KMS-11 (cell line): ENCODE results near the gene SPC25.

Source experiments
- H2AFZ ChIP-seq: fragments of 200-600 bp; sonication (generic); 2 replicates; pipeline ENCODE4 v1.6.1; 2016; ENCODE audit warnings: antibody characterized with exemption, mixed run types, low read depth
- H3K27ac ChIP-seq: fragments of 200-600 bp; sonication (generic); 2 replicates; pipeline ENCODE4 v1.6.1; 2016; ENCODE audit warnings: mild to moderate bottlenecking, mixed run types
- H3K27me3 ChIP-seq: fragments of 200-600 bp; sonication (generic); 2 replicates; pipeline ENCODE4 v1.6.1; 2017; ENCODE audit warnings: mild to moderate bottlenecking, low read depth, mixed run types, moderate library complexity; ENCODE audit not compliant: insufficient read depth
- H3K36me3 ChIP-seq: fragments of 200-600 bp; sonication (generic); 2 replicates; pipeline ENCODE4 v1.6.1; 2017; ENCODE audit warnings: mild to moderate bottlenecking, mixed run types; ENCODE audit not compliant: insufficient read depth
- H3K4me1 ChIP-seq: fragments of 200-600 bp; sonication (generic); 2 replicates; pipeline ENCODE4 v1.6.1; 2016; ENCODE audit warnings: mild to moderate bottlenecking, low read depth, mixed run types; ENCODE audit not compliant: poor library complexity, severe bottlenecking
- H3K4me2 ChIP-seq: fragments of 200-600 bp; sonication (generic); 2 replicates; pipeline ENCODE4 v1.7.0; 2016; ENCODE audit warnings: mild to moderate bottlenecking, mixed run types
- H3K4me3 ChIP-seq: fragments of 200-600 bp; sonication (generic); IDR thresholded peaks from 2 replicates; pipeline ENCODE4 v1.6.1; 2017; ENCODE audit warnings: low read depth, low read length, mixed read lengths; ENCODE audit not compliant: insufficient read depth
- H3K79me2 ChIP-seq: fragments of 200-600 bp; sonication (generic); 2 replicates; pipeline ENCODE4 v1.6.1; 2016; ENCODE audit warnings: low read depth, mixed run types; ENCODE audit not compliant: insufficient read depth
- H3K9ac ChIP-seq: fragments of 200-600 bp; sonication (generic); 2 replicates; pipeline ENCODE4 v1.6.1; 2016; ENCODE audit warnings: mild to moderate bottlenecking, mixed run types
- H4K20me1 ChIP-seq: fragments of 200-600 bp; sonication (generic); 2 replicates; pipeline ENCODE4 v1.6.1; 2016; ENCODE audit warnings: mild to moderate bottlenecking, mixed run types; ENCODE audit not compliant: insufficient read depth
- CTCF ChIP-seq: fragments of 200-600 bp; sonication (generic); conservative IDR thresholded peaks from 2 replicates; pipeline ENCODE4 v1.6.1; 2017; ENCODE audit warnings: low read depth, mild to moderate bottlenecking, antibody characterized with exemption, low read length, moderate library complexity, mixed read lengths

SPC25 gene

GRCh38 chr2:168848225-168848624 lies 42.0 kb downstream of the SPC25 start:
- no peak for TF ChIP-seq CTCF
- Histone ChIP-seq H3K36me3 (no peaks in the 10 kb centered on the region), H3K27me3 (no peaks in the 10 kb centered on the region)

DNA sequence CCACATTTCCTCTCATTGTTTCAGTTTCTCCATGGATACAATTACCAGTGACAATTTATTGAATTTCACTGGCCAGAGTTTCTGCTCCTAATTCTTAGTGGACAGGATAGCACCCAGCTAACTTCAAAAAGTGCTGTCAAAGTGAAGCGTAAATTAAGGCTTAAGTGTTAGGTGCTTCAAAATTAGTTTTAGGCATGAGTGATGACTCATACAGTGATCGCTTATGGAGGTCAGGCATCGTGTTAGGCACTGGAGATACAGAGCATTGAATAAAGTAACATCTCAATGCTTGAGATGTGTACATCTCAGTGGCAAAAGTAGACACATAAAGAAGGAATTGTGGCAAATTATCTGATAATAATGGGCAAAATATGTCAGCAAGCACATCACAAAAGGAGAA lies 47.0 kb downstream of the SPC25 start:
- no peaks in the 10 kb centered on the region for H4K20me1 ChIP-seq
- H3K27ac ChIP-seq: no peak overlapping the region
- no peaks in the 10 kb centered on the region for H3K4me1 ChIP-seq
- no peaks in the 10 kb centered on the region for H3K36me3 ChIP-seq
- H3K79me2 ChIP-seq: no peaks in the 10 kb centered on the region
- H3K4me2 ChIP-seq: no peak overlapping the region
- no peak overlapping the region for H2AFZ ChIP-seq
- TF ChIP-seq CTCF: no peak
- H3K4me3 ChIP-seq: no peak overlapping the region
- H3K27me3 ChIP-seq: no peaks in the 10 kb centered on the region
- no peak overlapping the region for H3K9ac ChIP-seq

More at GRCh38 chr2:168848225-168848624, 42.0 kb downstream of the SPC25 start:
- H3K4me1 ChIP-seq: peaks cover 4% of the 10 kb centered on the region
- no peaks in the 10 kb centered on the region for H4K20me1 ChIP-seq
- no peak overlapping the region for H3K4me3 ChIP-seq
- H3K27ac ChIP-seq: no peak overlapping the region
- H3K4me2 ChIP-seq: no peak overlapping the region
- H2AFZ ChIP-seq: no peak overlapping the region
- H3K79me2 ChIP-seq: no peaks in the 10 kb centered on the region
- H3K9ac ChIP-seq: no peak overlapping the region

GRCh38 chr2:168841445-168841844 lies 48.8 kb downstream of the SPC25 start:
- no peaks in the 10 kb centered on the region for H3K27me3 ChIP-seq
- H3K4me2 ChIP-seq: no peak overlapping the region
- H3K36me3 ChIP-seq: no peaks in the 10 kb centered on the region
- H3K4me3 ChIP-seq: no peak overlapping the region
- no peaks in the 10 kb centered on the region for H4K20me1 ChIP-seq
- H3K79me2 ChIP-seq: no peaks in the 10 kb centered on the region
- no peak overlapping the region for H3K9ac ChIP-seq
- H3K27ac ChIP-seq: no peak overlapping the region
- TF ChIP-seq CTCF: no peak
- no peak overlapping the region for H2AFZ ChIP-seq
- H3K4me1 ChIP-seq: no peaks in the 10 kb centered on the region

GRCh38 chr2:168835969-168836368 lies 54.3 kb downstream of the SPC25 start:
- no peak for TF ChIP-seq CTCF
- Histone ChIP-seq H3K27ac (no peak overlapping the region), H3K4me3 (no peak overlapping the region), H3K27me3 (no peaks in the 10 kb centered on the region), H3K79me2 (no peaks in the 10 kb centered on the region), H4K20me1 (no peaks in the 10 kb centered on the region), H2AFZ (no peak overlapping the region), H3K36me3 (no peaks in the 10 kb centered on the region), H3K4me2 (no peak overlapping the region), H3K4me1 (no peaks in the 10 kb centered on the region), H3K9ac (no peak overlapping the region)
